Left ventricle myocardium inferior (tissue), 1 donor: ENCODE measurements around the gene ZSWIM7. TPM values are rescaled to one million over a fixed set of nuclear protein-coding genes. Genes with fewer than 3 reads are reported as not detected.
"Not testable (repeated sequence)": the region's sequence is repeated elsewhere in the genome, so short reads cannot be mapped to it uniquely, and the experiment has no call there.

Source experiments
- DNase-seq: peaks from one replicate; pipeline ENCODE4 v3.0.0-alpha.2; 2020
- H3K27ac ChIP-seq: fragments of 200-600 bp; replicated peaks from 2 replicates; pipeline ENCODE4 v1.8.0; 2021
- H3K27me3 ChIP-seq: fragments of 200-600 bp; 2 replicates; pipeline ENCODE4 v1.8.0; 2021; ENCODE audit warnings: low read depth
- H3K36me3 ChIP-seq: fragments of 200-600 bp; 2 replicates; pipeline ENCODE4 v1.8.0; 2021
- H3K4me1 ChIP-seq: fragments of 200-600 bp; 2 replicates; pipeline ENCODE4 v1.8.0; 2021
- H3K4me3 ChIP-seq: fragments of 200-600 bp; 2 replicates; pipeline ENCODE4 v1.8.0; 2021; ENCODE audit warnings: mild to moderate bottlenecking, moderate library complexity
- H3K9me3 ChIP-seq: fragments of 200-600 bp; replicated peaks from 2 replicates; pipeline ENCODE4 v1.8.0; 2021
- intact Hi-C: fragments of 100-400 bp; cut with micrococcal nuclease; formaldehyde crosslinking; loops from one replicate; pipeline ENCODE4 v1.11.0; 2022
- total RNA-seq: library from RNA; stranded (reverse); fragmentation: NEBNext Ultra II Directional; extraction: Animal tissue kit (Norgen Biotek cat#: 25700); gene quantifications from one replicate; pipeline ENCODE4 v1.2.1, GENCODE V29; 2021
- TF ChIP-seq, protein P1 (sequence below): fragments of 200-600 bp; IDR thresholded peaks from 2 replicates; pipeline ENCODE4 v1.8.0; 2021; ENCODE audit warnings: antibody characterized with exemption, mild to moderate bottlenecking, borderline replicate concordance
- donor health status: DM: no; HTN: yes; CAD: no; lungs with severe emphysema.

Gene ZSWIM7
- total RNA-seq, 1 donor from 2014 or later, result 17.2 TPM

DNA sequence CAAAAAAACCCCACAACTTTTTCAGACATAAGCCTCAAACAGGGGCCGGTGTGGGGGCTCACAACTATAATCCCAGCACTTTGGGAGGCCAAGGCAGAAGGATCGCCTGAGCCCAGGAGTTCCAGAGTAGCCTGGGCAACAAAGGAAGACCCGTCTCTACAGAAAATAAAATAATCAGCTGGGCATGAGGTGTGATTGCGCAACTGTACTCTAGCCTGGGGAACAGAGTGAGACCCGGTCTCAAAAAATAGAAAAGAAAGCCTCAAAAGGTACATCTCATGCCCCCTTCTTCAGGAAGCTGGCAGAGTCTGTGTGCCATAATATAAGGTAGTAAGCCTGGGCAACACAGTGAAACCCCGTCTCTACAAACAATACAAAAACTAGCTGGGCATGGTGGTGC is 3.2 kb downstream of the ZSWIM7 start:
- Histone ChIP-seq H3K4me1 (peaks cover 35% of the 10 kb centered on the region), H3K36me3 (peaks cover 25% of the 10 kb centered on the region), H3K27me3 (no peaks in the 10 kb centered on the region), H3K27ac (no peak overlapping the region), H3K4me3 (no peak overlapping the region), H3K9me3 (peaks cover under 1% of the 10 kb centered on the region)
- intact Hi-C loops, result loop anchor here (5.0 kb wide), 1 partner anchor 169 kb away; no protein-coding TSS in a partner anchor
- TF ChIP-seq, protein P1, sequence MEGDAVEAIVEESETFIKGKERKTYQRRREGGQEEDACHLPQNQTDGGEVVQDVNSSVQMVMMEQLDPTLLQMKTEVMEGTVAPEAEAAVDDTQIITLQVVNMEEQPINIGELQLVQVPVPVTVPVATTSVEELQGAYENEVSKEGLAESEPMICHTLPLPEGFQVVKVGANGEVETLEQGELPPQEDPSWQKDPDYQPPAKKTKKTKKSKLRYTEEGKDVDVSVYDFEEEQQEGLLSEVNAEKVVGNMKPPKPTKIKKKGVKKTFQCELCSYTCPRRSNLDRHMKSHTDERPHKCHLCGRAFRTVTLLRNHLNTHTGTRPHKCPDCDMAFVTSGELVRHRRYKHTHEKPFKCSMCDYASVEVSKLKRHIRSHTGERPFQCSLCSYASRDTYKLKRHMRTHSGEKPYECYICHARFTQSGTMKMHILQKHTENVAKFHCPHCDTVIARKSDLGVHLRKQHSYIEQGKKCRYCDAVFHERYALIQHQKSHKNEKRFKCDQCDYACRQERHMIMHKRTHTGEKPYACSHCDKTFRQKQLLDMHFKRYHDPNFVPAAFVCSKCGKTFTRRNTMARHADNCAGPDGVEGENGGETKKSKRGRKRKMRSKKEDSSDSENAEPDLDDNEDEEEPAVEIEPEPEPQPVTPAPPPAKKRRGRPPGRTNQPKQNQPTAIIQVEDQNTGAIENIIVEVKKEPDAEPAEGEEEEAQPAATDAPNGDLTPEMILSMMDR, result no peak
- no peak for DNase-seq

DNA sequence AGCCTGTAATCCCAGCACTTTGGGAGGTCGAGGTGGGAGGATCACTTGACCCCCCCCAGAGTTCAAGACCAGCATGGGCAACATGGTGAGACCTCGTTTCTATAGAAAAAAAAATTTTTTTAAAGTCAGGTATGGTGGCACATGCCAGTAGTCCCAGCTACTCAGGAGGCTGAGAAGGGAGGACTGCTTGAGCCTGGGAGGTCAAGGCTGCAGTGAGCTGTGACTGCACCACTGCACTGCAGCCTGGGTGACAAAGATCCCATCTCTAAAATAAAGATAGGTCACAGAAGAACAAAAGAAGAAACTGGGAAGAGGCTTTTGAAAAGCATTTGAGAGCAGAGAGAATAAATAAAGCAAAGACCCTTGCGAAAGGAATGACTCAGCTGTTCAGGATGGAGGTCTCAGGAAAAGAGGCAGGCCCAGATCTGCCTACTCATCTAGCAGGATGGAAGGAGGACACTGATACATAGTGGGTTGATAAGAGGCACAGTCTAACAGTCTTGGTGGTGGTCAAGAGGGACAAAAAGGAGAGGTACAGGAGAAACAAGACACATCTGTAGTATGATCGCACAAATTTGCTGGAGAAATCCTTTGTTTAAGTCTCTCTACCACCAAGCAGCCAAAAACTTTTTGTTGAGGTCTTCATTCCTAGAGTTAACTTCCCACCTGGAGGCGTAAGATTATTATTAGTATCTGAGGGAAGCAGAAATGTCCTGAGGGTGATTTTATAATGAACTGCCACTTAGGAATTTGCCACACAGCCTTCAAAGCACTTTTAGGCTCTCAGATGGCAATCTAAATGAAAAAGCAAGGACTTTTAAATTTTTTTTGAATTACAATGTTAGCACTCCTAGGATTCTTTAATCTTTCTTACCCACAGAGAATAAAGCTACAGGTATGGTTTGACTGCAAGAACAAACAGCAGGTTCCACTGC is 17.6 kb downstream of the ZSWIM7 start:
- Histone ChIP-seq H3K4me1 (no peaks in the 10 kb centered on the region), H3K9me3 (no peaks in the 10 kb centered on the region), H3K4me3 (no peak overlapping the region), H3K27me3 (no peaks in the 10 kb centered on the region), H3K36me3 (peaks cover 76% of the 10 kb centered on the region), H3K27ac (no peak overlapping the region)
- DNase-seq, result no peak
- TF ChIP-seq, protein P1, result no peak
- intact Hi-C loops, result no loop called here

DNA sequence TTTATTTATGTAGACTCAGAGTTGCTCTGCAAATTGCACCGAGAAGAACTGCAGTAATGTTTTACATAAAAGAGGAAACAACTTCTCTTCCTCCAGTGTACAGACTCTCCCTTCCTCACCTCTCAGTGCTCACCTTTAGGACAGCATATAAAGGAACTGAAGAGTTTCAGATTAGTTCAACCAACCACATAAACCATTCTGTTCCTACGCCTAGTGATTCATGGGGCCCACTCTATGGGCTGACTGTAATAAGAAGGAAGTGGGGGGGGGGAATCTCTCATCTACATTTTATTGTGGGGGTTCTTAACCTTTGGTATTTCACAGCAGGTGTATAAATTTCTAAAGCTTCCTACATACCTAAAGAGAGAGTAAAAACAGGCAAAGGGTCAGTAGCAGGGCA is 18.3 kb downstream of the ZSWIM7 start:
- DNase-seq, result no peak
- Histone ChIP-seq H3K9me3 (no peaks in the 10 kb centered on the region), H3K4me1 (no peaks in the 10 kb centered on the region), H3K27me3 (no peaks in the 10 kb centered on the region), H3K27ac (no peak overlapping the region), H3K4me3 (no peak overlapping the region), H3K36me3 (peaks cover 76% of the 10 kb centered on the region)
- TF ChIP-seq, protein P1, result no peak
- intact Hi-C loops, result no loop called here

DNA sequence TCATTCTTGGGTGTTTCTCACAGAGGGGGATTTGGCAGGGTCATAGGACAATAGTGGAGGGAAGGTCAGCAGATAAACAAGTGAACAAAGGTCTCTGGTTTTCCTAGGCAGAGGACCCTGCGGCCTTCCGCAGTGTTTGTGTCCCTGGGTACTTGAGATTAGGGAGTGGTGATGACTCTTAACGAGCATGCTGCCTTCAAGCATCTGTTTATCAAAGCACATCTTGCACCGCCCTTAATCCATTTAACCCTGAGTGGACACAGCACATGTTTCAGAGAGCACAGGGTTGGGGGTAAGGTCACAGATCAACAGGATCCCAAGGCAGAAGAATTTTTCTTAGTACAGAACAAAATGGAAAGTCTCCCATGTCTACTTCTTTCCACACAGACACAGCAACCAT is 20.5 kb downstream of the ZSWIM7 start:
- DNase-seq, H3K9me3 ChIP-seq, intact Hi-C loops, H3K27ac ChIP-seq, H3K4me3 ChIP-seq, H3K27me3 ChIP-seq, H3K4me1 ChIP-seq: not testable (repeated sequence)
- peaks cover 67% of the 10 kb centered on the region for H3K36me3 ChIP-seq

DNA sequence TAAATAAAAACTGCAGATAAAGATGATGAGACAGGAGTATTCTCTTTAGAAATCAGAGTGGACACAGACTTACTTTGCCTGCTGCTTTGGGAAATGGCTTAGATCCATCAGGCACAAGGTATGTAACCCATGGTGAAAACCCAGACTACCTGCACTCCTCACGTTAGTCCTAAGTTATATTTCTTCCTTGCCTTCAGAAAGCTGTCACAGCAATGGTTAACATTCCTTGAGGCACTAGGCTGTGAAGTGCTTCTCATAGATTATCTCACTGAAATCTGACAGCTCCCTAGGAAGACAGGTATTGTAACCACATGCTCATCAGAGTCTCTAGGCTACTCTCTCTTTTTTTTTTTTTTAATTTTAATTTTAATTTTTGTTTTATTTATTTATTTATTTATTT is 20.9 kb downstream of the ZSWIM7 start:
- no peak for DNase-seq
- no peak overlapping the region for H3K27ac ChIP-seq
- H3K27me3 ChIP-seq, result no peaks in the 10 kb centered on the region
- H3K36me3 ChIP-seq, result peaks cover 63% of the 10 kb centered on the region
- intact Hi-C loops, result no loop called here
- H3K9me3 ChIP-seq, result no peaks in the 10 kb centered on the region
- no peaks in the 10 kb centered on the region for H3K4me1 ChIP-seq
- no peak overlapping the region for H3K4me3 ChIP-seq
- TF ChIP-seq, protein P1, result no peak

DNA sequence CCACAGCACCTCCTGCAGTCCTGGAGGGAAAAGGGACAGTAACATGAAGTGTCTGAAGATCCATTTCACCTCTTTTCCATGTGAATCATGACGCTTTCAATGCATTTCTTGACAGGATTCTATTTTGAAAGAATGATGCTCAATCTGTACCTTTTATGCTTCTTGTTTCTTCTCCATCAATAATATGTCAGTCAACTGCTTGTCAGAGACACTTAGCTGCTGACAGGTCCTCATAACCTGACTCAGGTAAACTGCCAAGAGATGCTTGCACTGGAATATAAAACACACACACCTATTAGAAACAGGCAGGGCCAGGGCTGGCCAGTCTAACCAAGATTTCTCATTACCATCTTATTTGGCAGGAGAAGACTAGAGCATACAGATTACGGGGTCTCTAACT is 21.6 kb downstream of the ZSWIM7 start:
- no peak for DNase-seq
- no peak overlapping the region for H3K4me3 ChIP-seq
- TF ChIP-seq, protein P1, result no peak
- no peak overlapping the region for H3K27ac ChIP-seq
- no peaks in the 10 kb centered on the region for H3K9me3 ChIP-seq
- intact Hi-C loops, result no loop called here
- H3K36me3 ChIP-seq, result peaks cover 62% of the 10 kb centered on the region
- H3K4me1 ChIP-seq, result no peaks in the 10 kb centered on the region
- H3K27me3 ChIP-seq, result no peaks in the 10 kb centered on the region
